ENCODE results near the gene PSMG3. TPM values are rescaled to one million over a fixed set of nuclear protein-coding genes. Genes with fewer than 3 reads are reported as not detected.

PSMG3 gene
- total and polyA plus RNA-seq, 2 of the 8 experiments (the other 6 are each of a cell fraction or from before 2014, with no cell fraction given): 30.2 to 62.0 TPM

GRCh38 chr7:1550846-1551155 lies 19.0 kb downstream of the PSMG3 start:
- no peak overlapping the region for H2AFZ ChIP-seq (ENCODE audit: low read length)
- POLR2A ChIA-PET (ENCODE audit: partially characterized antibody): no interaction called here
- H3K4me2 ChIP-seq (ENCODE audit: insufficient read depth in 1 of 2, low read depth in 2 of 2, low read length in 2 of 2): no peak overlapping the region
- peaks cover 0 to 3% of the 10 kb centered on the region in 2 experiments for H4K20me1 ChIP-seq (replicated peaks in 1 of 2; ENCODE audit: control insufficient read depth in 1 of 2, insufficient read depth in 2 of 2, low read length in 2 of 2)
- no peak overlapping the region for H4K91ac ChIP-seq (replicated peaks; ENCODE audit: insufficient read length, low read length)
- H3K9me3 ChIP-seq (ENCODE audit: insufficient read depth in 2 of 2, low read depth in 1 of 2, low read length in 1 of 2): no peaks in the 10 kb centered on the region
- no peak overlapping the region for H4K5ac ChIP-seq (ENCODE audit: insufficient read length, low read depth, low read length)
- H3K9ac ChIP-seq (replicated peaks in 1 of 4; ENCODE audit: extremely low read depth in 1 of 4, low read depth in 3 of 4, low read length in 3 of 4): no peak overlapping the region
- H3K56ac ChIP-seq (replicated peaks; ENCODE audit: insufficient read length, low read depth, low read length): no peak overlapping the region
- H4K8ac ChIP-seq (ENCODE audit: extremely low read depth, insufficient read depth, low read length): peak overlapping the region; percentile 85
- H2AK5ac ChIP-seq (ENCODE audit: low read depth, low read length): no peak overlapping the region
- 0 out of 2 replicates have a peak overlapping the region, but pooled peaks have one; percentile 71 for H2BK12ac ChIP-seq (ENCODE audit: low read depth, low read length)
- H3K79me2 ChIP-seq (ENCODE audit: control insufficient read depth in 1 of 2, insufficient read depth in 2 of 2, low read length in 2 of 2): no peaks in the 10 kb centered on the region
- H3K27ac ChIP-seq (ENCODE audit: low read depth, low read length): no peak overlapping the region
- CTCF ChIA-PET (ENCODE audit: partially characterized antibody): no interaction called here
- H3K4me1 ChIP-seq (replicated peaks in 1 of 4; ENCODE audit: control insufficient read depth in 3 of 4, insufficient read depth in 4 of 4, low read length in 3 of 4): peaks cover 0 to 8% (median 6%) of the 10 kb centered on the region in 4 experiments; a peak in 6 of 7 replicates
- TF ChIP-seq SP2 (IDR thresholded peaks at IDR 0.05; ENCODE audit: low read length) (no peak), GABPA (IDR thresholded peaks at IDR 0.05; ENCODE audit: borderline replicate concordance, insufficient read depth, low read length) (0 out of 2 replicates have a peak, but pooled peaks have one; percentile 8)
- no peaks in the 10 kb centered on the region for H3K27me3 ChIP-seq (replicated peaks in 1 of 4; ENCODE audit: control insufficient read depth in 3 of 4, extremely low read depth in 1 of 4, insufficient read depth in 3 of 4, low read length in 3 of 4)
- no peak overlapping the region for H3K14ac ChIP-seq (ENCODE audit: insufficient read length)
- no peak overlapping the region for H3K4ac ChIP-seq (replicated peaks; ENCODE audit: insufficient read length, low read depth, low read length)
- H3K18ac ChIP-seq (ENCODE audit: extremely low read depth, low read length): no peak overlapping the region; the same call in 1 of the 2 replicates
- H2BK15ac ChIP-seq (ENCODE audit: low read length): 0 out of 2 replicates have a peak overlapping the region, but pooled peaks have one; percentile 6
- 92% methylated on average over 13 of the region's 17 CpGs; no CpG with 5 or more reads in 1 of the 2 experiments for WGBS, 2 experiments (ENCODE audit: extremely low coverage in 1 of 2, insufficient coverage in 1 of 2, insufficient read length in 1 of 2, insufficient replicate concordance in 2 of 2, low coverage in 1 of 2, low lambda C conversion rate in 2 of 2, missing lambda C conversion rate in 1 of 2)
- no peak overlapping the region for H3K4me3 ChIP-seq (ENCODE audit: extremely low read depth in 1 of 4, insufficient read depth in 2 of 4, low read depth in 3 of 4, low read length in 4 of 4)
- H2BK120ac ChIP-seq (replicated peaks; ENCODE audit: low read depth, low read length): no peak overlapping the region
- peak overlapping the region; percentile 82; the same call in 1 of the 2 replicates for H2BK5ac ChIP-seq (ENCODE audit: low read depth, low read length)
- FAIRE-seq (no peak), DNase-seq (ENCODE audit: low read depth in 1 of 2, low spot score in 2 of 2) (no peak)
- H3K23me2 ChIP-seq (ENCODE audit: low read depth, low read length): no peaks in the 10 kb centered on the region
- no peaks in the 10 kb centered on the region for H3K36me3 ChIP-seq (ENCODE audit: control insufficient read depth in 2 of 4, insufficient read depth in 4 of 4, low read length in 3 of 4)
- H2BK20ac ChIP-seq (ENCODE audit: low read length): no peak overlapping the region
- no peaks in the 10 kb centered on the region for H3K79me1 ChIP-seq (ENCODE audit: low read depth, low read length)
- H3K23ac ChIP-seq (ENCODE audit: insufficient read length): no peak overlapping the region
